ENCODE data around the gene LAMA5.

Gene LAMA5

GRCh38 chr20:62311832-62312661 is 55.1 kb downstream of the LAMA5 start:
- no peak for DNase-seq

GRCh38 chr20:62311150-62311549 is 56.0 kb downstream of the LAMA5 start:
- DNase-seq = no peak

GRCh38 chr20:62310757-62311121 is 56.4 kb downstream of the LAMA5 start:
- DNase-seq = no peak

DNA sequence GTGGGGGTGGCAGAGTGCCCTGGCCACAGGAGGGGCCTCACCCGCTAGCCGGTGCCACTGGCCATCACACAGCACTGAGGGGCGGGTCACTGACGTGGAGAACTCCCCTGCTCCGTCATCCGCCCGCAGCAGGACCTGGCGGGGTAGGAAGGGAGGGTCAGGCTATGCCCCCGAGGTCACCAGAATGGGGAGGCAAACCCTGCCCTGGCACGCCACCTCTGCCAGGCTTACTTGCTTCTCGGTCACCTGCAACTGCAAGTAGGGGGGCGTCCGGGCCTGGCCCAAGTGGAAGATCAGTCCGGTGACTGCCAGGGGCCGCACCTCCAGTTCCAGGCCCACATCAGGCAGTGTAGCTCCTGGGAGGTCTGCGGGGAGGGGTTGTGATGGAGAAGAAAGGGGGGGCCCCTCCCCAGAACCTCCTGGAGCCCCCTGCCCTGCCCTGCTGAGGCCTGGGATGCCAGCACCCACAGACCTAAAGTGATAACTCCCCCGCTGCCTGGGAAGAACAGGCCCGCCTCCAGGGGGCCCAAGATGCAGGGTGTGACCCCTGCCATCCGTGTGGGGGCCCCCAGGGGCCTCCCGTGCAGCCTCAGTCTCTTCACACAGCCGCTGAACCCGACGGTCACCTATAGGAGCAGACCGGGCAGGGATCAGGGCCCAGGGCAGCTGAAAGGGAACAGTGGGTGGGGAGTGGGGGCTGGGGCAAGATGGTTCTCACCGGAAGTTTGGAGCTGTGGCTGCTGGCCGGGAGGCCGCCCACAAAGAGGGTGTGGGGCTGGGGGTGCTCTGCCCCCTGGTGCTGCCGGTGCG is 57.0 kb downstream of the LAMA5 start:
- no peak for DNase-seq

GRCh38 chr20:62309198-62309944 is 57.7 kb downstream of the LAMA5 start:
- DNase-seq = no peak

DNA sequence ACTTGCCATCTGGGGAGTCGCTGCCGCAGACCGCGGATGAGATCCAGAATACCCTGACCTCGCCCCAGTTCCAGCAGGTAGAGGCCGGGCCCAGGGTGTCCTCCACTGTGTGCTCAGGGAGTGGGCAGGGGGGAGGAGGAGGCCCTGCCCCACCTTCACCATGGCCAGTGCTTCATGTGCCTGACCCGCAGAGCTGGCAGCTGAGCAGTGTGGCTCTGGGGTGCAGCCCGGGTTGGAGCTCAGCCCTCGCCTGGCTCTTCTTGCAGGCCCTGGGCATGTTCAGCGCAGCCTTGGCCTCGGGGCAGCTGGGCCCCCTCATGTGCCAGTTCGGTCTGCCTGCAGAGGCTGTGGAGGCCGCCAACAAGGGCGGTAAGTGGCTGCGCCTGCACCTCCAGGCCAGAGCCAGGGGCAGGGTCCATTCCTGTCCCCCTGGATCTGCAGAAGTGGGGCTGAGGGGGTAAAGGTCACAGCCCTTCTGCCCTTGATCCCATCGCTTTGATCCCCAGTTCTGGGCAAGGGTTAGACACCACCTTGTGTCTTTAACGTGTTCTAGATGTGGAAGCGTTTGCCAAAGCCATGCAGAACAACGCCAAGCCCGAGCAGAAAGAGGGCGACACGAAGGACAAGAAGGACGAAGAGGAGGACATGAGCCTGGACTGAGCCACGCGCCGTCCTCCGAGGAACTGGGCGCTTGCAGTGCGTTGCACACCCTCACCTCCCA is 58.9 kb downstream of the LAMA5 start:
- no peak for DNase-seq

- no peak for DNase-seq
Measured at GRCh38 chr20:62307226-62308101, 59.6 kb downstream of the LAMA5 start.

DNA sequence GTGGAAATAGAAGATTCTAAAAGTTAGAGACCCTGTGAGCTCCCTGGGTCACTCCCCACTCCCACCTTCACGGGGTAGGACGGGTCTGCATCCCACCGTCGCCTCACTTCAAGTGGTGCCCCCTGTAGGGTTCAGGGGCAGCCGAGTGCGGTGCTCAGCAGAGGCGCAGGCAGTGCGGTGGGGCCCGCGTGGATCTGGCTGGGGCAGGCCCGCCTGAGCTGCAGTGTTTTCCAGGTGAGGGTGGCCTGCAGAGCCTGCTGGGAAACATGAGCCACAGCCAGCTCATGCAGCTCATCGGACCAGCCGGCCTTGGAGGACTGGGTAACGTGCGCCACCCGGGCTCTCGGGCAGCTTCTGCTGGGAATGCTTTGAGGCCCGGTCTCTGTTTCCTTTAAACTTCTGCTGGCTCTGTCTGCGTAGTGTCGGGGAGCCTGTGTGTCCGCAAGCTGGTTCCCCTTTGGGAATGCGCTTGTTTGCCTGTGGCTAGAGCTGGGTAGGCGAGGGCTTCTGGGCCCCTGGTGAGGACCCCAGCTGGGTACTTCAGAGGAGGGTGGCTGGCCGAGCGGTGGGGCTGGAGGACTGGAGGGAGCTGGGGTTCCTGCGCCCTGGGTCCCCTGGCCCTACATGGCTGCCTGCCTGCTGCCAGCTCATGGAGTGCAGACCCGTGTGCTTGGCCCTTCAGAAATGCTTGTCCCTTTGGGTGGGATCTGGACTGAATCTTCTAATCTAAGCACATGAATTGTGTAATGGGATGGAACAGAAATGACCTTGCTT is 60.5 kb downstream of the LAMA5 start:
- no peak for DNase-seq

DNA sequence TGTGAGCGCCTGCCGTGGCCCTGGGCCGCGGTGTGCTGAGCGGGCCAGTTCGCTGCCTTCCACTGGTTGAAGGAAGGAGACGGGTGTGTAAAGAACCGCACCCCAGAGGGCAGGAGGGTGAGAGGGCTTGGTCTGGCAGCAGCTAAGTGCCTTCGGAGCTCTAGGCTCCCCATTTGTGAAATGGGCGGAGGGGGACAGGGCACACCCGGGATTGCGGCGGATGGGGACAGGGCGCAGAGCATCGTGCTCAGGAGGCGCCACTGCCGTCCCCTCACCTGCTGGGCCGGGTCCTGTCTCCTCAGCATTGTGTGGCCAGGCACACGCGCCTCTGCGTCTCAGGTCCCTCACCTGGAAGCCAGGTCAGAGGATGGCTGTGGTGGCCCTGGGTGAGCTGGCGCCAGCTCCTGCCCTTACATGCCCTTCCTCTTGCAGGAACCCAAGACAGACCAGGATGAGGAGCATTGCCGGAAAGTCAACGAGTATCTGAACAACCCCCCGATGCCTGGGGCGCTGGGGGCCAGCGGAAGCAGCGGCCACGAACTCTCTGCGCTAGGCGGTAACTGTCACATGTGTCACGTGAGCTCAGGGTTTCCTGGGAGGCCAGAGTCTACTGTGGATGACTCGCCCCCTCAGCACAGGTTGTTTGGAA is 61.2 kb downstream of the LAMA5 start:
- no peak for DNase-seq

DNA sequence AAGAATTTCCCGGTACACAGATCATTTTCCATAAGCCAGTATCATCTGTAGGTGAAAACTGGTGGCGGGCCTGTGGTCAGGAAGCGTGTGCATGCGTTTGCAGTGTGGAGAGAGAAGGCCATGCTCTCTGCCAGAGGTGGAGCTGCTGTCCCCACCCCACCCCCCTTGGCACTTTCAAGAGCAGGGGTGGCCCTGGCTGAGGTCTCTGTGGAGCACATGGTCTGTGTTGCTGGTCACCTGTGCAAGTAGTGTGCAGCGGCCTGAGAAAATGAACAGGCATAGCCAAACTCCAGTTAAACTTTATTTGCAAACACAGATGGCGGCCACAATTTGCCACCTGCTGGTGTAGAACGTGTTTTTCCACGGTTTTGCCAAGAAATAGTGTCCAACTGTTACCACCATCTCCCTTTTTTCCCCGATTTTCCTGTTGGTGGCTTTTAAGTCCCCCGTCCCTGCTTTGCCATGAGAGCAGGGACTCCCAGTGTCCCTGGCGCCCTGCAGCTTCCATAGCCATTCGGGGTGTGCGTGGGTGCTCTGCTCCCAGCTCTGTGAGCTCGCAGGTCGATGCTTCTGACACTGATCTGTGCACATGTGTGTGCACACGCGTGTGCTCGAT is 61.9 kb downstream of the LAMA5 start:
- no peak for DNase-seq

DNA sequence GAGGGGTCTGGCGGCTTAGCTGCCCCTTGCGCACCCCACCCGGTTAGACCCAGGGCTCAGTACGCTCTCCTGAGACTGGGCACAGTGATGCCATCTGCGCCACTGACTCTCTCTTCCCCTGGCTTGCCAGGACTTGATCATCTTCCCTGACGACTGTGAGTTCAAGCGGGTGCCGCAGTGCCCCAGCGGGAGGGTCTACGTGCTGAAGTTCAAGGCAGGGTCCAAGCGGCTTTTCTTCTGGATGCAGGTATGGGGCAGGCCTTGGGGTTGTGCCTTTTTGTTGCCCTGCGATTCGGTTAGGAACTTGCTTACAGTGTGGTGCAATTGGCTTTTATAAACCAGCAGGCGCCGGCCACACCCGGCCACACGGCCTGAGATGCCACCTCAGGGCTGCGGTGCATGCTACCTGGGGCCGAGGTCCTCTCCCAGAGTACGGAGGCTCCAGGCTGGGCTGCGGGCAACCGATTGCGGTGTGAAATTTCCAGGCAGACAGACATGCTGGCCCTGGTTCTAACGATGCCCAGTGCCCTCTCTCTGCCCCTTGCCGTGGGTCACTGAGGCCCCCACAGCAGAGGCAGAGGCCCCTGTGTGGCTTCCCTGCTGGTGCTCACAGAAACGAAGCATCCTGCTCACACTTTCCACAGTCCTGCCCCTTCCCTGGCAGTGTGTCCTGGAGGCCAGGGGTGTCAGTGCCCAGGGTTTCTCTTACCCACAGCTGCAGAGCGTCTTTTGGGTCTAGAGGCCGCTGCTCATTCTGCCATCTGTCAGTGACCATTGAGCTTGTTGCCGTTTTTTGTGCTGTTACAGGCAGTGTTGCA is 62.6 kb downstream of the LAMA5 start:
- no peak for DNase-seq

- DNase-seq = no peak
Measured at GRCh38 chr20:62303340-62304226, 63.5 kb downstream of the LAMA5 start.

DNA sequence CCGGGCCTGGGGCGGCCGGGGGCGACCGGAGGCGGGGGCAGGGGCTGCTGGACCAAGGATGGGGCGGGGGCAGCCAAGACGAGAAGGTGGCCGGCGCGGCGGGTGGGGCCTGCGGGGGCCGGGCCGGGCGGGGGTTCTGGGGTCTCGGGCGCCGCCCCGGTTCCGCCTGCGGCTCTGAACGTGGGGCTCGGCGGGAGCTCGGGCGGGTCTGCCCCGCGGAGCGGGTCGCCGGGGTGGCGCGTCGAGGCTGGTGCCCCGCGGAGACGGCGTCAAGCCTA is 64.1 kb downstream of the LAMA5 start:
- no peak for DNase-seq

DNA sequence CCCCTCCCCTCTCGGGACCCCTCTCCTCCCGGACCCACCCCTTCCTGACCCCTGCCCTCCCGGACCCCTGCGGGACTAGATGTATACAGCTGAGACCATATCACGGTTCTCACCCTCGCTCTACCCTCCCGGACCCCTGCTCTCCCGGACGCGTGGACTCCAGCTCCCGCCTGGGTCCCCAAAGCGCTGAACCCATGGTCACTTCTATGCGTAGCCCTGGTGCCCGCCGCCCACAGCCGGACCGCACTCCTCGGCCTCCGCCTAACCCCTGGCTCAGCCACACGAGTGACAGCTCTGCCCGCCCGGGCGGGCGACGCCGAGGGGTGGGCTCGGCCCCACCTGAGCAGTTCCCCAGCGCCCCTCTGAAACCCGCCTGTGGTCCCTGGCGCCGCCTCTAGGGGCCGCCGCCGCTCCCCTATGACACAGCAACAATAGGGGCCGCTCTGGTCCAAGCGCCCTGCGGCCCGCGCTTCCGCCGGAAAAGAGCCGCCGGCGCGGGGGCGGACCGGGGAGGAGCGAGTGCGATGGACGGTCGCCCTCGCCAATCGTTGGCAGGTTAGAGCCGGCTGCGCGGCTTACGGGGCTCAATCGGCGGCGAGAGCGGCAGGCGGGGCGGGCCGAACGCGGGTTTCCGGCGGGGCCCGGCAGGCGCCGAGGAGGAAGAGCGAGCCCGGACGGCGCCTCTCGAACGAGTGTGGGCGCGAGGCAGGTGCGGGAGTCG is 64.6 kb downstream of the LAMA5 start, which contains the start of gene ADRM1:
Gene ADRM1 (plus strand): TSS at position 657 of the 721 bp plus-strand sequence. CDS start 572 bp downstream, outside the sequence.
- DNase-seq = peak; percentile 96

DNA sequence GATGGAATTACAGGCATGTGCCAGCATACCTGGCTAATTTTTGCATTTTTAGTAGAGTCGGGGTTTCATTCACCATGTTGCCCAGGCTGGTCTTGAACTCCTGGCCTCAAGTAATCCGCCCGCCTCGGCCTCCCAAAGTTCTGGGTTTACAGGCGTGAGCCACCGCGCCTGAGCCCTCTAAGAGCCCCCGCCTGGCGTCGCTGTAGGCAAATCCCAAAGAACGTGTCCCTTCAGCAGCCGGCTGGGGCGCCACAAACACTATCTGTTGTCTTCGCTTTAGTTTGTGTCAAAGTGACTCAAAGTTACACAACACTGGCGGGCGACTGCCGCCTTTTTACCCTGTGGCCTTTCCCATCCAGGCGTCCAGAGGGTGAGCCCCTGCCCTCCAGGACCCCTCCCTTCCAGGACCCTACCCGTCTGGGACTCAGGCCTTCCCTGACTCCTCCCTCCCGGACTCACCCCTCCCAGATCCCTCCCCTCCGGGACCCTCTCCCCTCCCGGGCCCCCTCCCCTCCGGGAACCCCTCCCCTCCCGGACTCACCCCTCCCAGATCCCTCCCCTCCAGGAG is 65.3 kb downstream of the LAMA5 start:
- DNase-seq = peak; percentile 78

DNA sequence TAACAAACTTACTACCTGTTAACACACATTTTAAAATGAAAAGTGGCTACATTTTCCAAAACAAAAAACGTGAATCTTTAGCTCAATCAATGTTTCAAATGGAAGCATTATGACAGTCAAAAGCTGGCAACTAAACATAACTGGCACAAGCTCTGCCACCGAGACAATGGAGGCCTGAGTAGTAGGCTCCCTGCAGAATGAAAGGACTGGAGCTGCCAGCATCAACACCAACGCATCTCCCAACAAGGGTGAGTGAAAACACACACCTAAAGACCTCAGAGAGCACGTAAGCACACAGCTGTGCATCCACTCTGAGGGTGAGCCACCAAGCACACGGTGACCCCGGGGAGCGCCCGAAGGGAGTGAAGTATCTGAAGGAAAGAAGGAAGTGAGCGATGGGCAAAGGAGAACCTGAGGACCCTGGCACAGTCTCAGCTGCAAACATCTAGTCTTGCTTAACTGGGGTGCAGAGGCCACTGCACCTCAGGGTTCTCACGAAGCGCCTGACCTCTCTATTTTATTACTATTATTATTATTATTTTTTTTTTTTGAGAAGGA is 65.9 kb downstream of the LAMA5 start:
- DNase-seq = no peak

- no peak for DNase-seq
Measured at GRCh38 chr20:62300319-62300718, 66.8 kb downstream of the LAMA5 start.

Data from NCI-H1105 (cell line).